ENCODE data around the gene MTA3. TPM values are rescaled to one million over a fixed set of nuclear protein-coding genes. Genes with fewer than 3 reads are reported as not detected.

MTA3 gene
- total RNA-seq, 1 donor = 34.1 TPM

GRCh38 chr2:42542871-42543270 lies 25.6 kb upstream of the MTA3 start:
- H3K4me3 ChIP-seq (ENCODE audit: low read depth, low read length) = no peak overlapping the region
- TF ChIP-seq, protein P1, sequence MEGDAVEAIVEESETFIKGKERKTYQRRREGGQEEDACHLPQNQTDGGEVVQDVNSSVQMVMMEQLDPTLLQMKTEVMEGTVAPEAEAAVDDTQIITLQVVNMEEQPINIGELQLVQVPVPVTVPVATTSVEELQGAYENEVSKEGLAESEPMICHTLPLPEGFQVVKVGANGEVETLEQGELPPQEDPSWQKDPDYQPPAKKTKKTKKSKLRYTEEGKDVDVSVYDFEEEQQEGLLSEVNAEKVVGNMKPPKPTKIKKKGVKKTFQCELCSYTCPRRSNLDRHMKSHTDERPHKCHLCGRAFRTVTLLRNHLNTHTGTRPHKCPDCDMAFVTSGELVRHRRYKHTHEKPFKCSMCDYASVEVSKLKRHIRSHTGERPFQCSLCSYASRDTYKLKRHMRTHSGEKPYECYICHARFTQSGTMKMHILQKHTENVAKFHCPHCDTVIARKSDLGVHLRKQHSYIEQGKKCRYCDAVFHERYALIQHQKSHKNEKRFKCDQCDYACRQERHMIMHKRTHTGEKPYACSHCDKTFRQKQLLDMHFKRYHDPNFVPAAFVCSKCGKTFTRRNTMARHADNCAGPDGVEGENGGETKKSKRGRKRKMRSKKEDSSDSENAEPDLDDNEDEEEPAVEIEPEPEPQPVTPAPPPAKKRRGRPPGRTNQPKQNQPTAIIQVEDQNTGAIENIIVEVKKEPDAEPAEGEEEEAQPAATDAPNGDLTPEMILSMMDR (IDR thresholded peaks at IDR 0.05; ENCODE audit: insufficient read depth, low read length) = no peak
- no peak for DNase-seq (ENCODE audit: low read depth)

DNA sequence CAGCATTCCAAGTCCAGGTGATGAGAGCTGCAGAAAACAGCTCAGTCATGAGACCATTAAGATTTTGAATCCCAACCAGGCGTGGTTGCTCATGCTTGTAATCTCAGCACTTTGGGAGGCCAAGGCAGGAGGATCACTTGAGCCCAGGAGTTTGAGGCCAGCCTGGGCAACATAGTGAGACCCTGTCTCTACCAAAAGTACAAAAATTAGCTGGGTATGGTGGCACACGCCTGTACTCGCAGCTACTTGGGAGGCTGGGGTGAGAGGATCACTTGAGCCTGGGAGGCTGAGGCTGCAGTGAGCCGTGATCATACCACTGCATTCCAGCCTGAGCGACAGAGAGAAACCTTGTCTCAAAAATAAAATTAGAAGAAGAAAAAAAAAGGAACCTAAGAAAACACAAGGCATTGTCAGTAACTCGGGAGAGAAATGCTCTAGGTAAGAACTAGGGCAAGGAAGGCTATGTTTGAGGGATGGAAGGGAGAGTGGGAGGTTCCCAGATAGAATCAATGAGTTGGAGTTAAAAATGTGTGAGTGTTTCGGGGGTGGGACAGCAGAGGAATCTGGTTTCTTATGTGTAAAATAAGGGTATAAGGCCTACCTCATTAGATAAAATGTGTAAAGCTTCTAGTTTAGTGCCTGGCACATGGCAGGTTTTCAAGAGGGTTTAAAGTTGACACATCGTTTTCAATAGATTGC lies 23.3 kb upstream of the MTA3 start:
- no peak for DNase-seq (ENCODE audit: low read depth)
- TF ChIP-seq, protein P1 (IDR thresholded peaks at IDR 0.05; ENCODE audit: insufficient read depth, low read length) = no peak
- no peak overlapping the region for H3K4me3 ChIP-seq (ENCODE audit: low read depth, low read length)

- TF ChIP-seq, protein P1 (IDR thresholded peaks at IDR 0.05; ENCODE audit: insufficient read depth, low read length) = no peak
- no peak overlapping the region for H3K4me3 ChIP-seq (ENCODE audit: low read depth, low read length)
- DNase-seq (ENCODE audit: low read depth) = no peak
Observed at GRCh38 chr2:42545841-42546390, 22.5 kb upstream of the MTA3 start.

- H3K4me3 ChIP-seq (ENCODE audit: low read depth, low read length) = no peak overlapping the region
- DNase-seq (ENCODE audit: low read depth) = no peak
- TF ChIP-seq, protein P1 (IDR thresholded peaks at IDR 0.05; ENCODE audit: insufficient read depth, low read length) = no peak
Observed at GRCh38 chr2:42547014-42547413, 21.4 kb upstream of the MTA3 start.

GRCh38 chr2:42547446-42548295 lies 20.8 kb upstream of the MTA3 start:
- DNase-seq (ENCODE audit: low read depth) = no peak
- H3K4me3 ChIP-seq (ENCODE audit: low read depth, low read length) = no peak overlapping the region
- TF ChIP-seq, protein P1 (IDR thresholded peaks at IDR 0.05; ENCODE audit: insufficient read depth, low read length) = no peak

DNA sequence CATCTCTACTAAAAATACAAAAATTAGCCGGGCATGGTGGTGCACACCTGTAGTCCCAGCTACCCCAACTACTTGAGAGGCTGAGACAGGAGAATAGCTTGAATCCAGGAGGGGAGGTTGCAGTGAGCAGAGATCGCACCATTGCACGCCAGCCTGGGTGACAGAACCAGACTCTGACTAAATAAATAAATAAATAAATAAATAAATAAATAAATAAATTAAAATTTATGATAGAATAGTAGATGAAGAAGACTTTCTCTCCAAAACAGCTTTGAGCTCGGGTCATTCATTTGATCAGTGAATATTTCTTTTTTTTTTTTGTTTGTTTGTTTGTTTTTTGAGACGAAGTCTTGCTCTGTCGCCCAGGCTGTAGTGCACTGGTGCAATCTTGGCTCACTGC lies 17.6 kb upstream of the MTA3 start:
- DNase-seq (ENCODE audit: low read depth) = no peak
- TF ChIP-seq, protein P1 (IDR thresholded peaks at IDR 0.05; ENCODE audit: insufficient read depth, low read length) = no peak
- no peak overlapping the region for H3K4me3 ChIP-seq (ENCODE audit: low read depth, low read length)
